ENCODE data around the gene JSRP1.

JSRP1 gene

DNA sequence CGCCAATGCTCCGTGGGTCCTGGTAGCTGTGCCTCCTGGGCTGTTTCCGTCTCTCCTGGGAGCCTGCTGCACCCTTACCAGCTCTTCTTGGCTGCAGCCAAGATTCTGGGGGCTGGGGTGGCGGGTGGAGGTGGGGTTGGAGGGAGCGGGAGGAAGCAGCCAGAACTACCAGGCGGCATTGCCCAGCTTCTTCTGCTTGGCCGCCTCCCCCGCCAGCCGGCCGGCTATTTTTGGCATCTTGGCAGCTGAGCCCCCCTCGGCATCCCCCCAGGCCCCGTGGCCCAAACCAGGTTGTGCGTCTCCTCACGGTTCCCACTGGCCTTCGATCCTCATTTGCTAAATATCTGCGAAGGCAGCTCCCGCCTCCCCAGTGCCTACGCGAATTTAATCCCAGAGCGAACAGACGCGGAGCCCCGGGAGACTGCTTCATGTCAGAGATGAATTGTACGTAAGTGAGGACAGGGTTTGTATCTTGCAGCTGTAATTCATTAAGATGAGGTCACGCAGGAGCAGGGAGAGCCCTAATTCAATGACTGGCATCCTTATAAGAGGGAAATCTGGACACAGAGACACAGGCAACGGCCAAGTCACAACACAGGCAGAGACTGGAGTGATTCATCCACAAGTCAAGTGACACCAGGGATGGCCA is 38.6 kb upstream of the JSRP1 start:
- Histone ChIP-seq H3K4me1 (ENCODE audit: insufficient read depth, low read length, severe bottlenecking) (peaks cover 14% of the 10 kb centered on the region), H3K4me3 (ENCODE audit: low read depth, low read length, poor library complexity, severe bottlenecking) (no peak overlapping the region), H3K27ac (ENCODE audit: low read depth, low read length, poor library complexity, severe bottlenecking) (no peak overlapping the region), H3K36me3 (ENCODE audit: insufficient read depth, low read length) (no peaks in the 10 kb centered on the region; the same call in 1 of the 2 replicates), H3K9ac (ENCODE audit: low read length) (no peak overlapping the region), H3K79me2 (ENCODE audit: insufficient read depth, low read length) (no peaks in the 10 kb centered on the region), H3K9me2 (ENCODE audit: low read depth, low read length) (no peaks in the 10 kb centered on the region), H3K4me2 (ENCODE audit: low read length) (no peak overlapping the region), H3F3A (ENCODE audit: insufficient read depth, low read length) (no peaks in the 10 kb centered on the region), H3K9me3 (ENCODE audit: low read length) (no peaks in the 10 kb centered on the region), H4K20me1 (ENCODE audit: insufficient read depth, low read length) (no peaks in the 10 kb centered on the region), H2AFZ (ENCODE audit: low read length) (no peak overlapping the region), H3K27me3 (ENCODE audit: insufficient read depth, low read length) (peaks cover 4% of the 10 kb centered on the region; the same call in 1 of the 2 replicates)
- TF ChIP-seq, protein P1, sequence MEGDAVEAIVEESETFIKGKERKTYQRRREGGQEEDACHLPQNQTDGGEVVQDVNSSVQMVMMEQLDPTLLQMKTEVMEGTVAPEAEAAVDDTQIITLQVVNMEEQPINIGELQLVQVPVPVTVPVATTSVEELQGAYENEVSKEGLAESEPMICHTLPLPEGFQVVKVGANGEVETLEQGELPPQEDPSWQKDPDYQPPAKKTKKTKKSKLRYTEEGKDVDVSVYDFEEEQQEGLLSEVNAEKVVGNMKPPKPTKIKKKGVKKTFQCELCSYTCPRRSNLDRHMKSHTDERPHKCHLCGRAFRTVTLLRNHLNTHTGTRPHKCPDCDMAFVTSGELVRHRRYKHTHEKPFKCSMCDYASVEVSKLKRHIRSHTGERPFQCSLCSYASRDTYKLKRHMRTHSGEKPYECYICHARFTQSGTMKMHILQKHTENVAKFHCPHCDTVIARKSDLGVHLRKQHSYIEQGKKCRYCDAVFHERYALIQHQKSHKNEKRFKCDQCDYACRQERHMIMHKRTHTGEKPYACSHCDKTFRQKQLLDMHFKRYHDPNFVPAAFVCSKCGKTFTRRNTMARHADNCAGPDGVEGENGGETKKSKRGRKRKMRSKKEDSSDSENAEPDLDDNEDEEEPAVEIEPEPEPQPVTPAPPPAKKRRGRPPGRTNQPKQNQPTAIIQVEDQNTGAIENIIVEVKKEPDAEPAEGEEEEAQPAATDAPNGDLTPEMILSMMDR (IDR thresholded peaks at IDR 0.05; ENCODE audit: low read length) = no peak
- no peak for TF ChIP-seq EZH2 (IDR thresholded peaks at IDR 0.05; ENCODE audit: borderline replicate concordance, low read length)

GRCh38 chr19:2291185-2291751 is 35.1 kb upstream of the JSRP1 start:
- no peak for TF ChIP-seq EZH2 (IDR thresholded peaks at IDR 0.05; ENCODE audit: borderline replicate concordance, low read length)
- TF ChIP-seq, protein P1 (IDR thresholded peaks at IDR 0.05; ENCODE audit: low read length) = no peak
- Histone ChIP-seq H3K27me3 (ENCODE audit: insufficient read depth, low read length) (peaks cover 13% of the 10 kb centered on the region), H3K4me3 (ENCODE audit: low read depth, low read length, poor library complexity, severe bottlenecking) (peak overlapping the region; percentile 55), H3K27ac (ENCODE audit: low read depth, low read length, poor library complexity, severe bottlenecking) (no peak overlapping the region), H4K20me1 (ENCODE audit: insufficient read depth, low read length) (no peaks in the 10 kb centered on the region), H3K9ac (ENCODE audit: low read length) (no peak overlapping the region), H3K4me1 (ENCODE audit: insufficient read depth, low read length, severe bottlenecking) (peaks cover 25% of the 10 kb centered on the region), H2AFZ (ENCODE audit: low read length) (no peak overlapping the region), H3F3A (ENCODE audit: insufficient read depth, low read length) (no peaks in the 10 kb centered on the region), H3K9me2 (ENCODE audit: low read depth, low read length) (no peaks in the 10 kb centered on the region), H3K36me3 (ENCODE audit: insufficient read depth, low read length) (no peaks in the 10 kb centered on the region), H3K9me3 (ENCODE audit: low read length) (no peaks in the 10 kb centered on the region), H3K79me2 (ENCODE audit: insufficient read depth, low read length) (no peaks in the 10 kb centered on the region), H3K4me2 (ENCODE audit: low read length) (peak overlapping the region; percentile 63; the same call in 1 of the 2 replicates)

DNA sequence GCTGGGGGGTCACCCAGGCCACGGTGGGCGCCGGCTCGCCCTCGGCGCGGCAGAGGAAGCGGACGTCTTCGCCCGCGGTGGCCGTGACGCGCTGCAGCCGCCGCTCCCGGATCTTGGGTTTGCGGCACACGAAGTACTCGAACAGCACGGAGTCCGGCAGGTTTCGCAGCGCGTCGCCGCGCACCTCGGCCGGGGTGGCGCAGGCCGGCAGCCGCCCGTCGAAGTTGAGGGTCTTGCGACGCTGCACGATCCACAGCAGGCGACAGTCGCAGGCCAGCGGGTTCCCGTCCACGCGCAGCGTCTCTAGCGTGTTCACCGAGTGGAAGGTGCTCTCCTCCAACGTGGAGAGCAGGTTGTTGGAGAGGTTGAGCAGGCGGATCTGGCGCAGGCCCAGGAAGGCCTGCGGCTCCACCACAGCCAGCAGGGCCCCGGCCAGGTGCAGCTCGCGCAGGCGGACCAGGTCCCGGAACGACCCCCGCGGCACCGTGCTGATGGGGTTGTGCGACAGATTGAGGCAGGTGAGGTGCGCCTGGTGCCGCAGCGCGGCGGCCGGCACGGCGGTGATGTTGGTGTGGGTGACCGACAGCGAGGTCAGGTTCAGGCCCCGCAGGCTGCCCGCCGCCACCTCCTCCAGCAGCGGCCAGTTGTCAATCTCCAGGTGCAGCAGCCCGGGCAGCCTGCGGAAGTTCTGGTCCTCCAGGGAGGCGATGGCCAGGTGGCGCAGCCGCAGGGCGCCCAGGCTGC is 34.4 kb upstream of the JSRP1 start:
- no peaks in the 10 kb centered on the region for H4K20me1 ChIP-seq (ENCODE audit: insufficient read depth, low read length)
- no peaks in the 10 kb centered on the region for H3K9me3 ChIP-seq (ENCODE audit: low read length)
- no peak overlapping the region for H2AFZ ChIP-seq (ENCODE audit: low read length)
- peak overlapping the region; percentile 55 for H3K4me3 ChIP-seq (ENCODE audit: low read depth, low read length, poor library complexity, severe bottlenecking)
- TF ChIP-seq, protein P1 (IDR thresholded peaks at IDR 0.05; ENCODE audit: low read length) = no peak
- no peak for TF ChIP-seq EZH2 (IDR thresholded peaks at IDR 0.05; ENCODE audit: borderline replicate concordance, low read length)
- no peak overlapping the region for H3K27ac ChIP-seq (ENCODE audit: low read depth, low read length, poor library complexity, severe bottlenecking)
- H3K4me1 ChIP-seq (ENCODE audit: insufficient read depth, low read length, severe bottlenecking) = peaks cover 25% of the 10 kb centered on the region
- no peaks in the 10 kb centered on the region for H3K9me2 ChIP-seq (ENCODE audit: low read depth, low read length)
- H3K27me3 ChIP-seq (ENCODE audit: insufficient read depth, low read length) = peaks cover 13% of the 10 kb centered on the region
- no peaks in the 10 kb centered on the region for H3F3A ChIP-seq (ENCODE audit: insufficient read depth, low read length)
- H3K9ac ChIP-seq (ENCODE audit: low read length) = peak overlapping the region; percentile 21; the same call in 1 of the 2 replicates
- no peaks in the 10 kb centered on the region for H3K79me2 ChIP-seq (ENCODE audit: insufficient read depth, low read length)
- peak overlapping the region; percentile 63 for H3K4me2 ChIP-seq (ENCODE audit: low read length)
- H3K36me3 ChIP-seq (ENCODE audit: insufficient read depth, low read length) = no peaks in the 10 kb centered on the region

Measured in OCI-LY1 (cell line).